Right ventricle myocardium inferior (tissue), 1 donor: Measurements from ENCODE around the gene C10orf120. TPM values are rescaled to one million over a fixed set of nuclear protein-coding genes. Genes with fewer than 3 reads are reported as not detected.

Source experiments
- ATAC-seq: fragments of 200-7000 bp; cut with Tn5 transposase; one replicate; pipeline ENCODE4 v1.9.1; 2020; ENCODE audit warnings: mild to moderate bottlenecking, moderate library complexity
- DNase-seq: peaks from one replicate; pipeline ENCODE4 v3.0.0; 2021; ENCODE audit errors: missing footprints
- intact Hi-C: fragments of 100-400 bp; cut with DNase I; formaldehyde crosslinking; loops from one replicate; pipeline ENCODE4 v1.11.0; 2022
- long read RNA-seq: library from polyadenylated mRNA; unstranded; transcript quantifications from one replicate; pipeline ENCODE4 v2.0.0, GENCODE V29; 2021
- total RNA-seq: library from RNA; stranded (reverse); fragmentation: NEBNext Ultra II Directional; extraction: Animal tissue kit (Norgen Biotek cat#: 25700); gene quantifications from one replicate; pipeline ENCODE4 v1.2.1, GENCODE V29; 2021
- donor health status: DM: no; HTN: yes; CAD: no; lungs with severe emphysema.

C10orf120 gene
- total RNA-seq = not detected
- long read RNA-seq = 0 reads

- DNase-seq = no peak
- no peak for ATAC-seq
- intact Hi-C loops = loop anchor here (5.0 kb wide), 1 partner anchor 403 kb away; no protein-coding TSS in a partner anchor
Measured at GRCh38 chr10:122699796-122700455, at the start of gene C10orf120. C10orf120 (minus strand) TSS chr10:122699846; CDS start chr10:122699790, 56 bp downstream.

GRCh38 chr10:122748496-122748895 lies 48.9 kb upstream of the C10orf120 start:
- DNase-seq = no peak
- ATAC-seq = no peak
- intact Hi-C loops = no loop called here

GRCh38 chr10:122746408-122746807 lies 46.8 kb upstream of the C10orf120 start:
- DNase-seq (no peak), ATAC-seq (no peak)
- intact Hi-C loops = no loop called here

DNA sequence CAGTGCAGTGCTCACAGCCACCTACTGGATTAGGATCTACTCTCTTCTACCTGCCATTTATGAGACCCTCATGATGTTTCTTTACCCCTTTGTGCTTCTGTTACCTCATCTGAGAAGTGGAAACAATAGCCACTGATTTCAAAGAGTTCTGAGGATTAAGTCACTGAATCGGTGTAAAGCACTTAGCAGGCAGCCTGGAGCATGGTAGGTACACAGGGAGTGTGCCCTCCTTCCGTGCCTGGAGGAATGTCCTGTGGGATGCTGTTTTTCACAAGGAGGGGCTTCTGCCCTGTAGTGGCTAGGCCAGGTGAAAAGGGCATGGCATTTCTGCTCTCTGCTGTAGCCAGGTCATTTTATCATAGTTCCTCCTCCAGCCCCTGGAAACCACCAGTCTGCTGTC lies 44.6 kb upstream of the C10orf120 start:
- ATAC-seq = no peak
- no peak for DNase-seq
- intact Hi-C loops = no loop called here

- DNase-seq = no peak
- intact Hi-C loops = no loop called here
- ATAC-seq = no peak
Measured at GRCh38 chr10:122740640-122741039, 41.0 kb upstream of the C10orf120 start.

- ATAC-seq = no peak
- intact Hi-C loops = no loop called here
- no peak for DNase-seq
Measured at GRCh38 chr10:122738031-122738430, 38.4 kb upstream of the C10orf120 start.

DNA sequence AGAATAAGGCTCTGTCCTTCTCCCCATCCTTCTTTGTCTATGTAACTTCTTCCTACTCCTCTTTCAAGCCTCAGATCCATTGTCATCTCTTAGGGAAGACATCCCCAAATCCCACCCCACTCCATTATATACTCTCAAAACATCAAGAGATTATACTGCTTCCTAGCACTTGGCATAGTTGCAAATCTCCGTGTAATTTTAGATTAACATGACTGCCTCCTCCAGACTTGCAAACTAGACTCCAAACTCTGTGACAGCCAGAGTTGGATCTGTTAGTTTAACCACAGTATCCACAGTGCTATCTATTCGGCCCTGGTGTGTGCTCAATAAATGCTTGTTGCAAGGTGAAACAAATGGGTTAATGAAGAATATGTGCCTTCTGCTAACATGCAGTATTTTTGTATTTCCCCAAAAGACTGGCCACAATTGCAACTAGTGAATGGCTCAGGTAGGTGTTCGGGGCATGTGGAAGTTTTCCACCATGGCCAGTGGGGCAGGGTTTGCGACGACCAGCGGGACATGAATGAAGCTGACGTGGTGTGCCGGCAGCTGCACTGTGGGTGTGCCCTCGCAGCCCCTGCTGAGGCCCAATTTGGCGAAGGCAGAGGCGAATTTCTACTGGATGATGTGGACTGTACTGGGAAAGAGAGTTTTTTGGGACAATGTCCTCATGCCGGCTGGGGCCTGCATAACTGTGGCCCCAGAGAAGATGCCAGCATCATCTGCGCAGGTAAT lies 34.5 kb upstream of the C10orf120 start:
- ATAC-seq (no peak), DNase-seq (no peak)
- intact Hi-C loops = no loop called here

GRCh38 chr10:122733443-122733842 lies 33.8 kb upstream of the C10orf120 start:
- ATAC-seq (no peak), DNase-seq (no peak)
- intact Hi-C loops = no loop called here

GRCh38 chr10:122730238-122730637 lies 30.6 kb upstream of the C10orf120 start:
- intact Hi-C loops = no loop called here
- ATAC-seq = no peak
- DNase-seq = no peak

DNA sequence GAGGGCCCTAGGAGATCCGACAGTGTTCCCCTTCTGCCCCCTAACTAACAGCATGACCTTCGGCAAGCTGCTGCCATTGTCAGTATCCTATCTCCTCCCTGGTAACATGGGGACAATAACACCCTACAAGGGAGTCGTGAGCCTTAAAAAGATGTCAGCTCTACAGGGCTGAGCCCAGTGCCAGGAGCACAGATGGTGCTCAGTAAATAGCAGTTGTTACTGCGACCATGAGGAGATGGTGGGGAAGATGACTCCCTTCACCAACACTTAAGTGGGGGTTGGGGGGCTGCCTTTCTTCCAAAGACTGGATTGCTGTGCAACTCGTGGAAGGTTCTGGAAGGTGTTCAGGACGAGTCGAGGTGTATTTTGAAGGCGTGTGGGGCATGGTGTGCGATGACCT lies 29.5 kb upstream of the C10orf120 start:
- no peak for ATAC-seq
- intact Hi-C loops = no loop called here

DNA sequence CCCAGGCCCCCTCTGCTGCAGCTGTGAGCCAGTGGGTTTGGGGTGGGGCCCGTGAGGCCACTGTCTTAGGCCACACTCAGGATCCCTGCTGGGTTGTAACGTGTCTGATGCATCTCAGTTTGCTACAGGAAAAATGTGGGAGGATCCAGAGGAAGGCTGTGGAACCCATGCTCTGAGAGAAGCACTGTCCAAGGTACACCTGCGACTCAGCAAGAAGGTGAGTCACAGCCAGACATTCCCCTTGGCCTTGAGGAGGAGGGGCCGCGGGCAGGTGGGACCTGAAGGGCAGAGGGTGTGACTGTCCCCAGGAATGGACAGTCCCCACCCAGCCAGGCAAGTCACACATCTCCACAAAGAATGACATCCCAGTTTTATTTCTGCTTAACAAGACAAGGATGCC lies 27.8 kb upstream of the C10orf120 start:
- DNase-seq = no peak

More for the DNA sequence above, 29.5 kb upstream of the C10orf120 start:
- no peak for DNase-seq

DNA sequence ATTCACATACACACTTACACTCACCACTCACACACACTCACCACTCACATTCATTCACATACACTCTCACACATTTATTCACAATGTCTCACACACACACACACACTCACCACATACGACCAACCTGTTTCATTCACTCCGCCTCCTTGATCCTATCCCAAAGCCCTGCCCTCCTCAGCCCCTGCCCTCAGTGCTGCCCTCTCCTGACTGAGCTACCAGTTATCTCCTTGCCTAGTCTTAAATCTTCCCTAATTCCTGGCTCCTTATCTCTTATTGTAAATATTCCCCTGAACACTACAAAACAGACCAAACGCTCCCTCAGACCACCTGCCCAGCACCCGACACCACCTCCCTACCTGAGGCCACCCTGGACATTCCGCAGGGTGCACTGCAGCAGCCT lies 26.1 kb upstream of the C10orf120 start:
- DNase-seq = no peak
- no peak for ATAC-seq
- intact Hi-C loops = no loop called here

More for the DNA sequence above, 27.8 kb upstream of the C10orf120 start:
- intact Hi-C loops = no loop called here
- ATAC-seq = no peak

DNA sequence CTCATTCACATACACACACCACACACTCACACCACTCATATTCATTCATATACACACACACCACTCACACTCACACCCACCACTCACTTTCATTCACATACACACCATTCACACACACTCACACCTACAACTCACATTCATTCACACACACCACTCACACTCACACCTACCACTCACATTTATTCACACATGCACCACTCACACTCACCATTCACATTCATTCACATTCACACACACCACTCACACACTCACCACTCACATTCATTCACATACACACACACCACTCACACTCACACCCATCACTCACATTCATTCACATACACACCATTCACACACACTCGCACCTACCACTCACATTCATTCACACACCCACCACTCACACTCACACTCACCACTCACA lies 25.4 kb upstream of the C10orf120 start:
- no peak for ATAC-seq
- intact Hi-C loops = no loop called here
- no peak for DNase-seq

GRCh38 chr10:122721111-122721510 lies 21.5 kb upstream of the C10orf120 start:
- DNase-seq = no peak
- intact Hi-C loops = no loop called here
- no peak for ATAC-seq

DNA sequence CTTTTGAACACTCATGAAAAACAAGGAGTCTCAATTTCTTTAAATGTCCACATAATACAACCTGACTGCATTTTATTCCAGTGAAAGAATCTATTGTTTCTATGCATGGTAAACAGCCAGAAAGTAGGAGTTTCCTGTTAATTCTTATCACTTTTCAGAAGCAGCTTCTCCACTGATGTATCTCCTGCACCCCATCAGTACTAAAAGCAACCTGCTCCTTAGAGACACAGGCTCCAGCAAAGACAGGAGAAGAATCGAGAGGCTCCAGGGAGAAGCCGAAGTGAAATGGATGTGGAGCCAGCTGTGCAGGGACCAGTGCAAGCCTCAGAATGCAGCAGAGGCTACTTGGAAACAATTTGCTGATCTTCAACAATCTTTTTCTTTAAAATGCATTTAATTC lies 16.4 kb upstream of the C10orf120 start:
- no peak for ATAC-seq
- intact Hi-C loops = no loop called here
- no peak for DNase-seq

GRCh38 chr10:122715576-122715975 lies 15.9 kb upstream of the C10orf120 start:
- DNase-seq (no peak), ATAC-seq (no peak)
- intact Hi-C loops = no loop called here

DNA sequence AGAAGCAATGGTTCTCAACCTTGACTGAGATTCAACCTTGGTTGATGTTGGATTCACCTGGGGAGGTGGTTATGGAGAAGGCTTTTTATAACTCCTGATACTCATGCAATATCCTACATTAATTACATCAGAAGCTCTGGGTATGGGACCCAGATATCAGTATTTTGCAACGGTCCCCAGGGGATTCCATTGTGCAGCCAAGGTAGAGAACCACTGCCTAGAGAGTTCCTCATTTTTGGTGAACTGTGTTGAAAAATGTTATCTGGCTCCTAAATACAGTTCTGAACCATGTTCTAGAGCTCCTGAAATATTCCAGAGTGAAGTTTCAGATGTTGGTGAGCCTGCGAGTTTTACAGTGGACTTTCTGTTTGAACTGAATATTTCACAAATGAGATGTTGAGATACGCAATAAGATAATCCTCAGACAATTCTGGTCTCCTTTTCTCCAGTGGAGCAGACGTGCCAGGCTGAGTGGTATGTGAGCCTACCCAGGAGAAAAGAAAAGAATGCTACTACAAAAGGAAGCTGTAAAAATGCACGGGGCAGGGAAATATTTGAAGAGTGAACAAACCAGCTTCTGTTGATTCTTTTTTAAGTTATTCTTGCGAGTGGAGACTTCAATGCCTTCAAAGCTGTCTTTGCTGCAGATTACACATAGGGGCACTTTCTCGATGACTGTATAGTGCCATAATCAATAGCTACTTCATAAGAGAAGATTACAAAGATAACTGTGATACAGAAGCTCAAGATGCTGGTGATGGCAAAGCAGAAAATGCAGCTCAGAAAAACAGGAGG lies 13.6 kb upstream of the C10orf120 start:
- DNase-seq (no peak), ATAC-seq (no peak)
- intact Hi-C loops = no loop called here

GRCh38 chr10:122710576-122710975 lies 10.9 kb upstream of the C10orf120 start:
- DNase-seq (no peak), ATAC-seq (no peak)
- intact Hi-C loops = no loop called here

DNA sequence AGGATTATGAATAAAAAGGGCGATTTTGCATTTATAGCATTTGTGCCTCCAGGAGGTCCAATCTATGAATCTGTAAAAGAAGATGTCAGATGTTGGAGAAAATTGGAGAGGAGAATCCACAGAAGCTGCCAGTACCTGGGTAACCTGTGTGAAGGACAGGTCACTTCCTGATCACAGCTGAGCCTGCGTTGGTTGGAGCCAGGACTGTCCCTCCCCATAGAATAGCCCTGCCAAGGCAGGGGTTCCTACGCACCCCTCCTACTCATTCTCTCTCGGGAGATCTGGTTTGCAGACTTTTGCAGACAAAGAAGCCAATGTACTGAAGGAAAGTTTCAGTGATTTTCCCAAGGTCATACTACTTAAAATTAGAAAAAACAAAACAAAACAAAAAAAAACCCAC lies 10.3 kb upstream of the C10orf120 start:
- intact Hi-C loops = no loop called here

DNA sequence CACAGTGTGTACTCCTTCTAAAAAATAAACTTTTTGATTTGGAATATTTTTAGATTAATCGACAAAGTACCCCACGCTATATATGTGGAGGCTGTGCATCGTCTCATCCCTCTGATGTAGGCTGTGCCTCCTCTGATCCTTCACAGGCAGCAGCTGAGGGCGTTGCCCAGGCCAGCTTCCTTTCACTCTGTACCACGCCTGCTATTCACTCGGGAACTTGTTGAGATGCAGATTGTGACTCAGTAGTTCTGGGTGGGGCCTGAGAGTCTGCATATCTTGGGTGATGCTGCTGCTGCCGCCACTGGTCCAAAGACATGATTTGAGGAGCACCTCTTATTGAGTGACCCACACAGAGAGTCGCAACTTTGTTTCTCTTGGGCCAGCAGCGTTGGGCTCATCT lies 7.9 kb upstream of the C10orf120 start:
- ATAC-seq (no peak), DNase-seq (no peak)
- intact Hi-C loops = no loop called here

More for the DNA sequence above, 10.3 kb upstream of the C10orf120 start:
- ATAC-seq = no peak
- no peak for DNase-seq
